Mucosa of stomach (tissue), 1 donor: ENCODE data around the gene SETD2.

ENCODE experiments used
- H3K27me3 ChIP-seq: one replicate; pipeline ENCODE4 v1.7.0; 2013; ENCODE audit warnings: mild to moderate bottlenecking, low read length; ENCODE audit not compliant: control insufficient read depth, insufficient read depth
- H3K36me3 ChIP-seq: one replicate; pipeline ENCODE4 v1.7.0; 2013; ENCODE audit warnings: low read length; ENCODE audit not compliant: control insufficient read depth, insufficient read depth
- H3K4me1 ChIP-seq: one replicate; pipeline ENCODE4 v1.7.0; 2013; ENCODE audit warnings: mild to moderate bottlenecking, low read length; ENCODE audit not compliant: control insufficient read depth, insufficient read depth
- H3K4me3 ChIP-seq: one replicate; pipeline ENCODE4 v1.7.0; 2013; ENCODE audit warnings: low read length
- H3K9ac ChIP-seq: one replicate; pipeline ENCODE4 v1.7.0; 2013; ENCODE audit warnings: mild to moderate bottlenecking, low read length, moderate library complexity
- H3K9me3 ChIP-seq: one replicate; pipeline ENCODE4 v1.7.0; 2013; ENCODE audit warnings: mild to moderate bottlenecking, low read length, moderate library complexity; ENCODE audit not compliant: control insufficient read depth
- donor health status: Pancreatic carcinoma.

SETD2 gene

GRCh38 chr3:46996689-46997452, 167.0 kb downstream of the SETD2 start:
- Histone ChIP-seq H3K27me3 (no peaks in the 10 kb centered on the region), H3K4me1 (peaks cover 6% of the 10 kb centered on the region), H3K9me3 (no peaks in the 10 kb centered on the region), H3K36me3 (peaks cover 49% of the 10 kb centered on the region), H3K4me3 (no peak overlapping the region), H3K9ac (no peak overlapping the region)

- H3K4me3 ChIP-seq = no peak overlapping the region
- H3K36me3 ChIP-seq = peaks cover 43% of the 10 kb centered on the region
- no peak overlapping the region for H3K9ac ChIP-seq
- H3K4me1 ChIP-seq = peaks cover 6% of the 10 kb centered on the region
- no peaks in the 10 kb centered on the region for H3K27me3 ChIP-seq
- H3K9me3 ChIP-seq = no peaks in the 10 kb centered on the region
Measured at GRCh38 chr3:46995901-46996562, 167.9 kb downstream of the SETD2 start.

- H3K36me3 ChIP-seq = peaks cover 40% of the 10 kb centered on the region
- H3K9me3 ChIP-seq = no peaks in the 10 kb centered on the region
- H3K9ac ChIP-seq = no peak overlapping the region
- H3K27me3 ChIP-seq = no peaks in the 10 kb centered on the region
- H3K4me3 ChIP-seq = no peak overlapping the region
- H3K4me1 ChIP-seq = peaks cover 6% of the 10 kb centered on the region
Measured at GRCh38 chr3:46994801-46995731, 168.8 kb downstream of the SETD2 start.

- no peaks in the 10 kb centered on the region for H3K9me3 ChIP-seq
- peaks cover 6% of the 10 kb centered on the region for H3K4me1 ChIP-seq
- peaks cover 37% of the 10 kb centered on the region for H3K36me3 ChIP-seq
Measured at GRCh38 chr3:46993986-46994385, 169.9 kb downstream of the SETD2 start.

GRCh38 chr3:46993292-46993691, 170.6 kb downstream of the SETD2 start:
- Histone ChIP-seq H3K9me3 (no peaks in the 10 kb centered on the region), H3K9ac (no peak overlapping the region), H3K4me1 (peaks cover 6% of the 10 kb centered on the region), H3K27me3 (no peaks in the 10 kb centered on the region), H3K4me3 (no peak overlapping the region), H3K36me3 (peaks cover 41% of the 10 kb centered on the region)

More at GRCh38 chr3:46993986-46994385, 169.9 kb downstream of the SETD2 start:
- Histone ChIP-seq H3K27me3 (no peaks in the 10 kb centered on the region), H3K4me3 (no peak overlapping the region), H3K9ac (no peak overlapping the region)

GRCh38 chr3:46992231-46992630, 171.7 kb downstream of the SETD2 start:
- Histone ChIP-seq H3K36me3 (peaks cover 35% of the 10 kb centered on the region), H3K4me1 (peaks cover 13% of the 10 kb centered on the region), H3K27me3 (no peaks in the 10 kb centered on the region), H3K9me3 (no peaks in the 10 kb centered on the region), H3K9ac (no peak overlapping the region), H3K4me3 (no peak overlapping the region)

GRCh38 chr3:46991406-46992165, 172.3 kb downstream of the SETD2 start:
- no peaks in the 10 kb centered on the region for H3K27me3 ChIP-seq
- no peaks in the 10 kb centered on the region for H3K9me3 ChIP-seq
- H3K4me3 ChIP-seq = no peak overlapping the region
- no peak overlapping the region for H3K9ac ChIP-seq
- H3K36me3 ChIP-seq = peaks cover 33% of the 10 kb centered on the region
- peaks cover 20% of the 10 kb centered on the region for H3K4me1 ChIP-seq

GRCh38 chr3:46990573-46991374, 173.1 kb downstream of the SETD2 start:
- H3K9me3 ChIP-seq = no peaks in the 10 kb centered on the region
- no peak overlapping the region for H3K4me3 ChIP-seq
- H3K36me3 ChIP-seq = peaks cover 25% of the 10 kb centered on the region
- H3K4me1 ChIP-seq = peaks cover 28% of the 10 kb centered on the region
- no peak overlapping the region for H3K9ac ChIP-seq
- no peaks in the 10 kb centered on the region for H3K27me3 ChIP-seq

- H3K4me3 ChIP-seq = no peak overlapping the region
- peaks cover 43% of the 10 kb centered on the region for H3K4me1 ChIP-seq
- peaks cover 18% of the 10 kb centered on the region for H3K36me3 ChIP-seq
- H3K9me3 ChIP-seq = no peaks in the 10 kb centered on the region
- H3K27me3 ChIP-seq = no peaks in the 10 kb centered on the region
- H3K9ac ChIP-seq = no peak overlapping the region
Measured at GRCh38 chr3:46989146-46989810, 174.6 kb downstream of the SETD2 start.

GRCh38 chr3:46988616-46989015, 175.3 kb downstream of the SETD2 start:
- peaks cover 46% of the 10 kb centered on the region for H3K4me1 ChIP-seq
- H3K9ac ChIP-seq = peak overlapping the region; percentile 16
- H3K9me3 ChIP-seq = no peaks in the 10 kb centered on the region
- peaks cover 18% of the 10 kb centered on the region for H3K36me3 ChIP-seq
- H3K4me3 ChIP-seq = no peak overlapping the region
- no peaks in the 10 kb centered on the region for H3K27me3 ChIP-seq
